Measurements from ENCODE around the gene PLA2G4F.

Gene PLA2G4F

DNA sequence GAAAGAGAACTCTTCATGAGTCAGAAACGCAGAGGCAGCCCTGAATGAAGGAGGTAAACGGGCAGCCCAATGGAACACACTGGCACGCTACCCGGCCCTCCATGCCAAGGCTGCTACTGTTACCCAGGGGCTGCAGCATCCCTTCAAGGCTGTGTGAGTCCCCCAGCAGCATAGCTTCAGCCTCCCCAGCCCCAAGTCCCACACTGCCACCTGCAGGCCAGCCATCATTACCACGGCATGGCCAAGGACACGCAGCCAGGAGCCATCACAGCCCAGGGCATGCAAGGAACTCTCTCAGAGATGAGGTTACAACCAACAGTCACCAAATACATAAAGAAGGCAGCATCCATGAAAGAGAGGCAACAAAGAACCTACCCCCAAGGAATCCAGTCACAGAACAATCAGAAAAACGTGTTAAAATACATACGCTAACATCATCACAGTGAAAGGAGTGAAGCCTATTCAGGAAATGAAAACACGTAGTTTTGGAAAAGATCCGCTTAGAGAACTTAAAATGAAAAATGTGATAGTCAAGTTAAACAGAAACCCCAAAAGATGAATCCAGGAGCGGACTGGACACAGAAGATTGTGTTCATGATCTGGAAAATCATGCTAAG, 22.4 kb downstream of the PLA2G4F start:
- DNase-seq (ENCODE audit: low spot score) = no peak
- TF ChIP-seq, protein P1, sequence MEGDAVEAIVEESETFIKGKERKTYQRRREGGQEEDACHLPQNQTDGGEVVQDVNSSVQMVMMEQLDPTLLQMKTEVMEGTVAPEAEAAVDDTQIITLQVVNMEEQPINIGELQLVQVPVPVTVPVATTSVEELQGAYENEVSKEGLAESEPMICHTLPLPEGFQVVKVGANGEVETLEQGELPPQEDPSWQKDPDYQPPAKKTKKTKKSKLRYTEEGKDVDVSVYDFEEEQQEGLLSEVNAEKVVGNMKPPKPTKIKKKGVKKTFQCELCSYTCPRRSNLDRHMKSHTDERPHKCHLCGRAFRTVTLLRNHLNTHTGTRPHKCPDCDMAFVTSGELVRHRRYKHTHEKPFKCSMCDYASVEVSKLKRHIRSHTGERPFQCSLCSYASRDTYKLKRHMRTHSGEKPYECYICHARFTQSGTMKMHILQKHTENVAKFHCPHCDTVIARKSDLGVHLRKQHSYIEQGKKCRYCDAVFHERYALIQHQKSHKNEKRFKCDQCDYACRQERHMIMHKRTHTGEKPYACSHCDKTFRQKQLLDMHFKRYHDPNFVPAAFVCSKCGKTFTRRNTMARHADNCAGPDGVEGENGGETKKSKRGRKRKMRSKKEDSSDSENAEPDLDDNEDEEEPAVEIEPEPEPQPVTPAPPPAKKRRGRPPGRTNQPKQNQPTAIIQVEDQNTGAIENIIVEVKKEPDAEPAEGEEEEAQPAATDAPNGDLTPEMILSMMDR (IDR thresholded peaks at IDR 0.05) = no peak
- no peak overlapping the region for H3K27ac ChIP-seq

DNA sequence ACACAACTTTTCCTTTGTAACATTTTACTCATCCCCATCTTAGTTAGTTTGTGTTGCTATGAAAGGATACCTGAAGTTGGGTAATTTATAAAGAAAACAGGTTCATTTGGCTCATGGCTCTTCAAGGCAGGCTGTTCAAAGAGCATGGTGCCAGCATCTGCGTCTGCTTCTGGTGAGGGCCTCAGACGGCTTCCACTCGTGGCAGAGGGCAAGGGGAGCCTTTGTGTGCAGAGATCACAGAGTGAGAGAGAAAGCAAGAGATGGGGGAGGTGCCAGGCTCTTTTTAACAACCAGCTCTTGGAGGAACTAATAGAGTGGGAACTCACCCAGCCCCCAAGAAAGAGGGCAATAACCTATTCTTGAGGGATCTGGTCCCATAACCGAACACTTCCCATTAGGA, 23.1 kb downstream of the PLA2G4F start:
- DNase-seq (ENCODE audit: low spot score) = no peak
- H3K4me3 ChIP-seq = no peak overlapping the region
- no peak overlapping the region for H3K27ac ChIP-seq
- TF ChIP-seq, protein P1 (IDR thresholded peaks at IDR 0.05) = no peak

More for the DNA sequence above, 22.4 kb downstream of the PLA2G4F start:
- no peak overlapping the region for H3K4me3 ChIP-seq

DNA sequence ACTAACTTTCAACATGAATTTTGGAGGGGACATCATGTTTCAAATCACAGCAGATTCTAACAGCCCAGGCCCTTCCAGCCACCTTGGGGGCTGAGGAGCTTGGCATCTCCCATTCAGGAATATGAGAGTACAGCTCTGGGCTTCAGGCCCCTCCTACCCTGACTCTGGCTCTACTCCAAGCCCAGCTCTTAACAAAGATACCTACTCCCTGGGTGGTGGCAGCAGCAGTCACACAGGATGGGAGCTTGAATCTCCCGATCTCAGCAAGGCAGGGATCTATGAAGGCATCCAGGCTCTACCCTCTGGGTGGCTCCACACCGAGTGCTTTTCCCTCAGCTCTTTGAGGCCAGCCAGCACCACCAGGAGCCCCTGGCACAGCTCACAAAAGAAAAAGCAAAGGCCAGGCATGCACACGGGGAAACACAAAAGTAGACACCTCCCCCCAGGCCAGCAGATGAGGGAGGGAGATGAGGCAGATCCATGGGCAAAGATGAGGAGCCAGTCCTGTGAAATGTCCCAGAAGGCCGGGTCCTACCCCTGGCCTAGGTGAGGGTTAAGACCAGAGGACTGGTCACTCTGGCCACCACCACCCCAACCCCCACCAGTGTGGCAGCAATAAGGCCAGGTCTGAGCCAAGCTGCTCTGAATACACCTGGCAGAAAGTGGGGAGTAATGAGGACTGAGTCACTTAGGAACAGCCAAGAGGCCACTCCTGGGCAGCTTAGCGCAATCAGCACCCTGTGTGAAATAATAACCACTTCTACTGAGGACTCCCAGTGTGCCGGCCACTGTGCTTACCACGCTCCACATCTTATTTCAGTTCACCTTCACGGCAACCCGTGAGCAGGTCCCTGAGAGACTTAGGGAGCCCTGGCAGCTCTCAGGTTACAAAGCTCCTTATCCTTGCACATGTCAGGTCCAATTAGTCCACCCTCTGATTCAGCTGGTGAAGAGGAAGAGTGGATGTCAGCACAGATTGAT, 24.3 kb downstream of the PLA2G4F start:
- TF ChIP-seq, protein P1 (IDR thresholded peaks at IDR 0.05) = no peak
- no peak overlapping the region for H3K27ac ChIP-seq
- DNase-seq (ENCODE audit: low spot score) = no peak
- H3K4me3 ChIP-seq = no peak overlapping the region

DNA sequence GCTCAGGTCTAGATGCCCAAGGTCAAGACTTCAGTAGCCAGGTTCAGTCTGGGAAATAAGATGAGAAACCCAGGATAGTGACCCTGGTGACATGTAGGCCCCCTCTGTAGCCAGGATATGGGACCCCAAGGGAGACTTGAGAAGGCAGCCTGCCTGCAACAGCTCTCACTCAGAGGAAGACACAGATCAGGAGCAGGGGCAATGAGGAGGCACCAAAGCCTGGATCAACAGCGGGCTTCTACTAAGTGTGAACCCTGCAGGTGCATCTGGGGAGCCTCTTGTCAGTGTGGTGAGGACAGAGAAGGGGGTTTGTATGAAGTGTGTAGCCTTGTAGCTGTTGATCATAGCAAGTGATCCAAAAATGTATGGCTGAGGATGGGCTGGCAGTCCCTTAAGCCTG, 25.4 kb downstream of the PLA2G4F start:
- no peak for DNase-seq (ENCODE audit: low spot score)
- TF ChIP-seq, protein P1 (IDR thresholded peaks at IDR 0.05) = no peak
- Histone ChIP-seq H3K27ac (no peak overlapping the region), H3K4me3 (no peak overlapping the region)

DNA sequence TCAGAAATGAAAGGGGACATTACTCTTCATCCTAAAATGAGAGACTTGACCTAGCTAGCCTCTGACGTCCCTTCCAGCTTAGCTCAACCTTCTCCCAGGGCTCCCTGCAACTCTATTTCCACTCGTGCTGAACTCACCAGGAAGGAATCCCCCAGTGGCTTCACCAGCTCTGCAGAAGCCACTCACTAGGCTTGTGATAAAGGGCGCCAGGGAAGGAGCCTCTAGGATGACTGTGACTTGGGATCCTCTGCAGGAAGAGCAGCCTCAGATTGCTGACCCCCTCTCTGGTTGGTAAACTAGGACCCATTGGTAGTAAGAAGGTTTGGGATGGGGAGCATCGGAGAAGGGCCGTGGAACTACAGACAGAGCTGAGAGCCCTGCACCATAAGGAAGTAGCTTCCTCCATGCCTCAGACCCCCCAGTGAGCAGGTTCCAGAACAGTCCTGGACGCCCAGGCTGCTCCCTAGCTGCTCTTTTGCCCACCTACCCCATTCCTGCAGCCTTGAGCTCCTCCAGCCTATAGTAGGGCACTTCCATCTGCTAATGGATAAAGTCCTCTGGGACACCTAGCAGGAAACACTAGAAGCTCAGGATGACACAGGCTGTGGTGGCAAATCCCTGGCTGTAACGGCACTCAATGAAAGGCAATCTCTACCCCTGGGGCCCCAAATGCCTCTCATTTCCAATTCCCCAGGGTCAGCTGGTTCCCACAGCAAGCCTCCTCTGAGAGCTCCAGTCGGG, 26.0 kb downstream of the PLA2G4F start:
- no peak for DNase-seq (ENCODE audit: low spot score)
- TF ChIP-seq, protein P1 (IDR thresholded peaks at IDR 0.05) = no peak
- Histone ChIP-seq H3K27ac (no peak overlapping the region), H3K4me3 (no peak overlapping the region)

GRCh38 chr15:42129364-42129763, 27.1 kb downstream of the PLA2G4F start:
- DNase-seq (ENCODE audit: low spot score) = no peak
- H3K4me3 ChIP-seq = no peak overlapping the region
- H3K27ac ChIP-seq = no peak overlapping the region
- TF ChIP-seq, protein P1 (IDR thresholded peaks at IDR 0.05) = no peak
